Spleen (tissue), 11 donors: ENCODE results near the gene NXN. TPM values are rescaled to one million over a fixed set of nuclear protein-coding genes. Genes with fewer than 3 reads are reported as not detected.
A peak's percentile ranks its signal among the peaks of the same experiment; 100 is the strongest.

ENCODE experiments used
- DNase-seq: peaks from one replicate; pipeline ENCODE4 v3.0.0-alpha.2; 2020
- H3K27ac ChIP-seq, 8 donors: fragments of 200-600 bp; sonication (generic) in 7 of 8; 1 replicate in 4 of 8; 2 replicates in 4 of 8; pipeline versions ENCODE4 v1.5.0 to v1.8.0; 2016 to 2021; ENCODE audit warnings: inconsistent platforms in 4 of 8, mild to moderate bottlenecking in 4 of 8, moderate library complexity in 1 of 8
- H3K27me3 ChIP-seq, 7 donors: fragments of 200-600 bp; sonication (generic) in 6 of 7; replicated peaks in 1 of 7; 1 replicate in 4 of 7; 2 replicates in 3 of 7; pipeline versions ENCODE4 v1.5.0 to v1.8.0; 2016 to 2021; ENCODE audit warnings: inconsistent platforms in 3 of 7, mild to moderate bottlenecking in 1 of 7
- H3K36me3 ChIP-seq, 6 donors: fragments of 200-600 bp; sonication (generic) in 5 of 6; 1 replicate in 4 of 6; 2 replicates in 2 of 6; pipeline versions ENCODE4 v1.5.0 to v1.8.0; 2016 to 2021; ENCODE audit warnings: inconsistent platforms in 2 of 6
- H3K4me1 ChIP-seq, 6 donors: fragments of 200-600 bp; sonication (generic) in 5 of 6; 1 replicate in 3 of 6; 2 replicates in 3 of 6; pipeline versions ENCODE4 v1.5.0 to v1.8.0; 2016 to 2021; ENCODE audit warnings: inconsistent platforms in 3 of 6
- H3K4me3 ChIP-seq, 8 donors: fragments of 200-600 bp; sonication (generic) in 7 of 8; 1 replicate in 4 of 8; 2 replicates in 4 of 8; pipeline versions ENCODE4 v1.5.0 to v1.8.0; 2016 to 2021; ENCODE audit warnings: inconsistent platforms in 4 of 8, mild to moderate bottlenecking in 4 of 8, moderate library complexity in 2 of 8
- H3K9me3 ChIP-seq, 8 donors: fragments of 200-600 bp; sonication (generic) in 7 of 8; 1 replicate in 4 of 8; 2 replicates in 4 of 8; pipeline versions ENCODE4 v1.5.0 to v1.8.0; 2016 to 2021; ENCODE audit warnings: inconsistent platforms in 4 of 8
- POLR2A ChIP-seq, 3 donors: fragments of 450-650 bp; IDR thresholded peaks; one replicate each; pipeline ENCODE4 v1.5.1; 2017; ENCODE audit warnings: antibody characterized with exemption in 3 of 3, mild to moderate bottlenecking in 1 of 3
- POLR2AphosphoS5 ChIP-seq, 3 donors: sonication (generic); formaldehyde crosslinking; IDR thresholded peaks; one replicate each; pipeline ENCODE4 v1.5.1; 2017; ENCODE audit warnings: antibody characterized with exemption in 3 of 3
- WGBS, 5 donors: extraction: QIAGEN DNeasy Blood & Tissue Kit in 3 of 5; methylation state at CpG; one replicate each; pipeline versions ENCODE4 v1.1.5 to v1.1.7; 2013 to 2018; 5-methylcytosine and 5-hydroxymethylcytosine counted together
- intact Hi-C: fragments of 100-400 bp; cut with DNase I; formaldehyde crosslinking; loops from one replicate; pipeline ENCODE4 v1.15.0; 2023; ENCODE audit warnings: low total_unique reads
- polyA plus RNA-seq, 3 donors: library from polyadenylated mRNA; stranded (reverse); fragments of 200-250 nt; gene quantifications; one replicate each; pipeline ENCODE4 v1.2.1, GENCODE V29; 2013
- total RNA-seq, 7 donors: library from RNA; depleted of rRNA in 3 of 7; stranded (reverse); fragments of >200 nt in 3 of 7; fragmentation: NEBNext Ultra II Directional in 4 of 7; extraction: Animal tissue kit (Norgen Biotek cat#: 25700) in 4 of 7; gene quantifications; one replicate each; pipeline versions ENCODE4 v1.1.0 to v1.2.1, GENCODE V29; 2016 to 2021
- TF ChIP-seq, protein P1 (sequence below), 11 experiments: fragments of 200-600 bp in 7 of 11; fragments of 450-650 bp in 4 of 11; sonication (generic) in 4 of 11; IDR thresholded peaks in 8 of 11; conservative IDR thresholded peaks in 3 of 11; 1 replicate in 7 of 11; 2 replicates in 4 of 11; pipeline versions ENCODE4 v1.4.0 to v1.8.0; 2016 to 2021; ENCODE audit warnings: antibody characterized with exemption in 11 of 11, inconsistent platforms in 4 of 11, mild to moderate bottlenecking in 1 of 11
- donor health status: healthy with polysubstance abuse.
- donor health status: DM: no; HTN: no; CAD: no; lungs with moderate emphysema.
- donor health status: DM: no; HTN: no; CAD: no.
- donor health status: Bipolar disorder and iron deficiency.
- donor health status: healthy.
- donor health status: DM: no; HTN: no; CAD: no.
- donor health status: DM: yes; HTN: yes; CAD: no.

NXN gene
- total and polyA plus RNA-seq, 10 donors: 3.9 to 21.4 (median 10.3) TPM

DNA sequence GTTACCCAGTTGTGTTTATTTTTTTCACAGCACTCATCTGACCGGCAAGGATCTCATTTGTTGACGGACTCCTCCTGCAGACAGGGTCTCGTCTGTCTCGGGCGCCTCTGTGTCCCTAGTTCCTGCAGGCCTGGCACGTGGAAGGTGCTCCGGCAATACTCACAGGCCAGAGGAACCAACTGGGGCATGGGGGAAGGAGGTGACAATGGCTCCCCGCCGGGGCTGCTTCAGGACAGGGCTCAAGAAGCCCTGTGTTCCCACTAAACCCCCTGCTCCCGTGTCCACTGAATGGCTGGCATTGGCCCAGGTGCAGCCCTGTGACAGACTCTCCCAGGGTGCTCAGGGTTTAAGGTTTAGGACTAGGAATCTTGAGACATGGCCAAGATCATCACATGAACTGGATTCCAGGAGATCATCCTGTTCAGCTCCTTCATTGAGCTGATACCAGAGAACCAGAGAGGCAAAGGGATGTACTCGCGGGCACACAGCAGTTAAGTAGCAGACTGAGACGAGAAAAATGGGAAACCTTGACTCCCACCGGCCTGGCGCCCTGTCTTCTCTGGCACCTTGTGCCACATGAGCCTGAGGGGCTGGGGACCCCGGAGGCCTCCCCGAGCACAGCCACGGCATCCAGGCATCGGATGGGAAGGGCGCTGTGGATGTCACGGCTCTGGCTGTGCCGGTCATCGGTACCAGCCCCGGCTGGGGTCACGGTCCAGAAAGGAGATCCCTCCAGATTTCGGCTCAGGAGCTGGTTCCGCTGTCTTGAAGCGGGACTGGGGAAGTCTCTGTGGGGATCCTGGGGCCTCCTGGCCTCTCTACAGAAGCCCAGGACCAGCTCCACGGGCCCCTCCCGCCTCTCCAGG is 46.4 kb upstream of the NXN start:
- Histone ChIP-seq H3K27me3 (no peaks in the 10 kb centered on the region), H3K4me3 (no peak overlapping the region), H3K36me3 (peaks cover 0 to 92% (median 9%) of the 10 kb centered on the region in 6 donors), H3K9me3 (no peaks in the 10 kb centered on the region), H3K27ac (no peak overlapping the region), H3K4me1 (peaks cover 0 to 22% (median 5%) of the 10 kb centered on the region in 6 donors)
- intact Hi-C loops: no loop called here
- DNase-seq: no peak
- TF ChIP-seq POLR2AphosphoS5 (IDR thresholded peaks at IDR 0.05): peak in 1 of 3 donors; percentile 45
- TF ChIP-seq, protein P1, sequence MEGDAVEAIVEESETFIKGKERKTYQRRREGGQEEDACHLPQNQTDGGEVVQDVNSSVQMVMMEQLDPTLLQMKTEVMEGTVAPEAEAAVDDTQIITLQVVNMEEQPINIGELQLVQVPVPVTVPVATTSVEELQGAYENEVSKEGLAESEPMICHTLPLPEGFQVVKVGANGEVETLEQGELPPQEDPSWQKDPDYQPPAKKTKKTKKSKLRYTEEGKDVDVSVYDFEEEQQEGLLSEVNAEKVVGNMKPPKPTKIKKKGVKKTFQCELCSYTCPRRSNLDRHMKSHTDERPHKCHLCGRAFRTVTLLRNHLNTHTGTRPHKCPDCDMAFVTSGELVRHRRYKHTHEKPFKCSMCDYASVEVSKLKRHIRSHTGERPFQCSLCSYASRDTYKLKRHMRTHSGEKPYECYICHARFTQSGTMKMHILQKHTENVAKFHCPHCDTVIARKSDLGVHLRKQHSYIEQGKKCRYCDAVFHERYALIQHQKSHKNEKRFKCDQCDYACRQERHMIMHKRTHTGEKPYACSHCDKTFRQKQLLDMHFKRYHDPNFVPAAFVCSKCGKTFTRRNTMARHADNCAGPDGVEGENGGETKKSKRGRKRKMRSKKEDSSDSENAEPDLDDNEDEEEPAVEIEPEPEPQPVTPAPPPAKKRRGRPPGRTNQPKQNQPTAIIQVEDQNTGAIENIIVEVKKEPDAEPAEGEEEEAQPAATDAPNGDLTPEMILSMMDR (IDR thresholded peaks at IDR 0.05 in 8 of 11, conservative IDR thresholded peaks at IDR 0.05 in 3 of 11): no peak
- 85 to 94% (median 93%) methylated on average over 12 to 30 of the region's 30 CpGs for whole genome bisulfite sequencing, 5 donors

DNA sequence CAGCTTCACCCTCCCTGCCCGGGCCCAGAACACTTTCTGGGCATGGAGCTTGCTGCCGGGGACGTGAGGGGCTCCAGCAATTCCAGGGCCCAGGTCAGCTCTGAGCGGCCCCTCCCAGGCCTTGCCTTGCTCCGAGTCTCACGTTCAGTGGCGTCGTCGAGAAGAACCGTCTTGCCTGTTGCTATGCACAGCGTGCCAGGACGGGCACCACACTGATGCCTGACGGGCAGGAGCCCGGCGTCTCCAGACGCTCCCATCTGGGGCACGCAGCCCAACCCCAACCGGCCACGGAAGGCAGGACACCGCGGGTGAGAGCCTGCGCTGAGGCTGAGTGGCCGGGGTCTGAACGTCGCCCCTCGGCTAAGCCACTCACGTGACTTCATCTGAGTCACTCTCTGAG is 44.5 kb upstream of the NXN start:
- H3K4me1 ChIP-seq: peaks cover 0 to 13% (median 2%) of the 10 kb centered on the region in 6 donors
- no peak for TF ChIP-seq POLR2A (IDR thresholded peaks at IDR 0.05)
- TF ChIP-seq POLR2AphosphoS5 (IDR thresholded peaks at IDR 0.05): peak in 1 of 3 donors; percentile 18
- TF ChIP-seq, protein P1 (IDR thresholded peaks at IDR 0.05 in 8 of 11, conservative IDR thresholded peaks at IDR 0.05 in 3 of 11): no peak
- WGBS, 5 donors: 93 to 97% (median 95%) methylated on average over 24 to 27 of the region's 27 CpGs

DNA sequence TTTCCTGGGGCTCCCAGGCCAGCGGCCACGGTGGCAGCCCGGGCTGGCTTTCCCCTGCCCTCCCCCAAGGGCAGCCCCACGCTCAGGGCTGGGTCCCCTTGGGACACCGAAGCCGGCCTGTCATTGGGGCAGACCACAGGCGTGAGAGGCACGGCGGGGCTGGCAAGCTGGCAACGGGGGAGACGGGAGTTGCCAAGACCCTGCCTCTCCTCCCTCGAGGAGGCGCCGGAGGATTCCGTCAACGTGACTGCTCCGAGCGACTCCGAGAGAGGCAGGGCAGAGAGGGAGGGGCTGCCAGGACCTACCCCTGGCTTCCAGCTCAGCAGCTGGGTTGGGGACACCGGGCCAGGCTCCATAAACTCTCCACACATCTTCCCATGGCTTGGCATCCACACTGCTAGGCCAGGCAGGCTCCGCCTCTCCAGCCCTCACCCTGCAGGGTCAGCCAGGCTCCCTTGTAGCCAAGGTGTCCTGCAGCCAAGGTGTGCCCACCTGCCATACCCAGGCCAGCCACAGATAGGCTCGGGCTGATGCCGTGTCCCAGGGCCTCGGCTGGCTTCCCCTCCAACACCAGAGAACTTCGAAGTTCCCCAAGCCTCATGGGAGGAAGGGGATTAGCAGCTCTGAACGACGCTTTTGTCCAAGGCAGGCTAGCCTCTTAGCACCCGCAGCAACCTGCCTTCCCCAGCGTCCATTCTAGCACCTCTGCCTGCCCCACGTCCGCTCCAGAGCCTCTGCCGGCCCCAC is 42.9 kb upstream of the NXN start:
- H3K4me1 ChIP-seq: peaks cover 0 to 13% (median 2%) of the 10 kb centered on the region in 6 donors
- TF ChIP-seq POLR2AphosphoS5 (IDR thresholded peaks at IDR 0.05): peak in 1 of 3 donors; percentile 37
- no peak for TF ChIP-seq POLR2A (IDR thresholded peaks at IDR 0.05)
- H3K4me3 ChIP-seq: no peak overlapping the region
- intact Hi-C loops: no loop called here
- H3K27me3 ChIP-seq: no peaks in the 10 kb centered on the region
- H3K9me3 ChIP-seq: no peaks in the 10 kb centered on the region
- DNase-seq: no peak
- 83 to 90% (median 89%) methylated on average over 22 to 32 of the region's 32 CpGs for WGBS, 5 donors
- H3K36me3 ChIP-seq: peaks cover 0 to 87% (median 12%) of the 10 kb centered on the region in 6 donors
- H3K27ac ChIP-seq: no peak overlapping the region

More for the DNA sequence above, 44.5 kb upstream of the NXN start:
- H3K9me3 ChIP-seq: no peaks in the 10 kb centered on the region
- DNase-seq: no peak
- peaks cover 0 to 92% (median 15%) of the 10 kb centered on the region in 6 donors for H3K36me3 ChIP-seq
- H3K27me3 ChIP-seq: no peaks in the 10 kb centered on the region
- H3K27ac ChIP-seq: no peak overlapping the region
- no peak overlapping the region for H3K4me3 ChIP-seq
- intact Hi-C loops: no loop called here

DNA sequence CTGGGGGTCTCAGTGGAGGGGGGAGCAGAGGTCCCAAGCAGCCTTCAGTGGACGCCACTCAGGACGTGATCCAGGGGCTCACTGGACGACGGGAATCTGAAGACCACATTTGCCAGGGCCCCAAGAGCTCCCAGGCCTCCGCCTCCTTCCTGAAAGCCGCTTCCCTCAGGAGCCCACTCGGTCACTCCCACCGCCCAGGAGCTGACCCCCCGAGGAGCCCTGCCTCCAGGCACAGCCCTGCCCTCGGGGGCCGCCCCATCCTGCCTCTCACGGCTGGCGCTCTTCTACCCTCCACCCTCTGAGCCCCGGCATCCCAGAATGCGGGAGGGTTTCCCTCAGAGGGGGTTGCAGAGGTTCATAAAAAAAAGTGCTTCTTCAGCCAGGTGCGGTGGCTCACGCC is 41.6 kb upstream of the NXN start:
- TF ChIP-seq POLR2A (IDR thresholded peaks at IDR 0.05) (no peak), POLR2AphosphoS5 (IDR thresholded peaks at IDR 0.05) (no peak)
- TF ChIP-seq, protein P1 (IDR thresholded peaks at IDR 0.05 in 8 of 11, conservative IDR thresholded peaks at IDR 0.05 in 3 of 11): no peak
- Histone ChIP-seq H3K27ac (no peak overlapping the region), H3K36me3 (peaks cover 0 to 85% (median 8%) of the 10 kb centered on the region in 6 donors), H3K4me3 (no peak overlapping the region), H3K9me3 (no peaks in the 10 kb centered on the region), H3K4me1 (peaks cover 0 to 13% (median 2%) of the 10 kb centered on the region in 6 donors), H3K27me3 (no peaks in the 10 kb centered on the region)
- 82 to 96% (median 90%) methylated on average over 17 of the region's 17 CpGs for WGBS, 5 donors
- no peak for DNase-seq
- intact Hi-C loops: no loop called here
